PC-3 (cell line): ENCODE results near the gene CREBBP.

ENCODE experiments used
- EZH2 ChIP-seq: fragments of 300-600 bp; sonication (generic); IDR thresholded peaks from one replicate; pipeline ENCODE4 v1.6.1; 2017; ENCODE audit warnings: antibody characterized with exemption, mild to moderate bottlenecking, low read length; ENCODE audit not compliant: unreplicated experiment
- EZH2phosphoT487 ChIP-seq: fragments of 300-600 bp; sonication (generic); IDR thresholded peaks from 2 replicates; pipeline ENCODE4 v1.6.1; 2018; ENCODE audit warnings: mild to moderate bottlenecking, antibody characterized with exemption, low read length, borderline replicate concordance
- TF ChIP-seq, protein P1 (sequence below): fragments of 300-600 bp; sonication (generic); conservative IDR thresholded peaks from 2 replicates; pipeline ENCODE4 v1.5.1; 2017; ENCODE audit warnings: antibody characterized with exemption, low read depth, mild to moderate bottlenecking, low read length

GRCh38 chr16:3740186-3740585 is 140.3 kb downstream of the CREBBP start:
- TF ChIP-seq EZH2phosphoT487 (no peak), EZH2 (no peak)
- TF ChIP-seq, protein P1, sequence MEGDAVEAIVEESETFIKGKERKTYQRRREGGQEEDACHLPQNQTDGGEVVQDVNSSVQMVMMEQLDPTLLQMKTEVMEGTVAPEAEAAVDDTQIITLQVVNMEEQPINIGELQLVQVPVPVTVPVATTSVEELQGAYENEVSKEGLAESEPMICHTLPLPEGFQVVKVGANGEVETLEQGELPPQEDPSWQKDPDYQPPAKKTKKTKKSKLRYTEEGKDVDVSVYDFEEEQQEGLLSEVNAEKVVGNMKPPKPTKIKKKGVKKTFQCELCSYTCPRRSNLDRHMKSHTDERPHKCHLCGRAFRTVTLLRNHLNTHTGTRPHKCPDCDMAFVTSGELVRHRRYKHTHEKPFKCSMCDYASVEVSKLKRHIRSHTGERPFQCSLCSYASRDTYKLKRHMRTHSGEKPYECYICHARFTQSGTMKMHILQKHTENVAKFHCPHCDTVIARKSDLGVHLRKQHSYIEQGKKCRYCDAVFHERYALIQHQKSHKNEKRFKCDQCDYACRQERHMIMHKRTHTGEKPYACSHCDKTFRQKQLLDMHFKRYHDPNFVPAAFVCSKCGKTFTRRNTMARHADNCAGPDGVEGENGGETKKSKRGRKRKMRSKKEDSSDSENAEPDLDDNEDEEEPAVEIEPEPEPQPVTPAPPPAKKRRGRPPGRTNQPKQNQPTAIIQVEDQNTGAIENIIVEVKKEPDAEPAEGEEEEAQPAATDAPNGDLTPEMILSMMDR, result no peak
